ENCODE data around the gene B3GNT5. TPM values are rescaled to one million over a fixed set of nuclear protein-coding genes. Genes with fewer than 3 reads are reported as not detected.

The B3GNT5 gene
- total RNA-seq, 1 donor from 2014 or later = 23.4 TPM

DNA sequence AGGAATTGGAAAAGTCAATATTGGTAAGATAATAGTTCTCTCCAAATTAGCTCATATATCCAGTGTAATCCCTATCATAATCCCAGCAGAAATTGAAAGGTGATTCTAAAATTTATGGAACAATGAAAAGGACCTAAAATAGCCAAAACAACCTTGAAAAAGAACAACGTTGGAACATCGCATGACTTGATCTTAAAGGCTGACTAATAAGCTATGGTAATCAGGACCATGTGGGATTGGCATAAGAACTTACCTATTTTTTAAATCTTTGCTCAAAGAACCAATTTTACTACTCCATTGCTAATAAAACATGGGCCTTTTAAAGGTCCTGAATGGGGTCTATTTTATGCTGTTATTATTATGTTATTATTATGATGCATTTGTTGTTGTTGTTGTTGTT, 40.9 kb downstream of the B3GNT5 start:
- no peak for DNase-seq

DNA sequence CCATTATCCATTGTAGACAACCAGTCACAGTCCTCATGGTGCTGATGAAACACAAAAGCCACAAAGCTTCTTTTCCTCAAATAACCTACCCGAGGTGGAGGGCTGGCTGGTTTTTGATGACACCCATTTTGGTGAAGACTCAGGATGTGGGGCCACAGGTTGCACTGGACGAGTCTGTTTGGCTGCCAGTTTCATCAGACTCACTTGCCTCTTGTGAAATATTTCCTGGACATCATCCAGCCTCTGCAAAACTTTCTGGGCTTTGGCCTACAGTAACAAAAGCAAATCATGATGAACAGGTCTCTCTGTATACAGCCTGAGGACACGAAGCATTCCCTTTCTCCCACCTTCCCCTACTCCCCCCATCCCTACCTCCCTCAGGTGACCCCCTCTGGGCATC, 42.2 kb downstream of the B3GNT5 start:
- no peak for DNase-seq

DNA sequence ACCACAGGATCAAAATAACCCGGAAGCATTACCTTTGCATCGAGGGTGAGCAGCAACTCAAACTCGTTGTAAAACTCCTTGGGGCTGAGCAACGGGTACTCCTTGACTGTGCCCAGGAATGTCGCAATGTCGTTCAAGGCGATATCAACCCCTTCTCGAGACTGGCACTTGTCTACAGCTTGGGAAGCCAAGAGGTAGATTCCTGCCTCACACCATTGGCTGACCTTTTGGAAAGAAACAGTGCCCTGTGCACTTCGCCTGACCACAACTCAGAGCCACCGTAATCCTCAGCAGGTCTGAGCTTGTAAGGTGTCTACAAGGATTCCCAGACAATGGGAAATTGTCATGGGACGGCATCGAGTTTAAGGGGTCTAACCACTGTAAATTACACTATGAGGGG, 43.9 kb downstream of the B3GNT5 start:
- no peak for DNase-seq

DNA sequence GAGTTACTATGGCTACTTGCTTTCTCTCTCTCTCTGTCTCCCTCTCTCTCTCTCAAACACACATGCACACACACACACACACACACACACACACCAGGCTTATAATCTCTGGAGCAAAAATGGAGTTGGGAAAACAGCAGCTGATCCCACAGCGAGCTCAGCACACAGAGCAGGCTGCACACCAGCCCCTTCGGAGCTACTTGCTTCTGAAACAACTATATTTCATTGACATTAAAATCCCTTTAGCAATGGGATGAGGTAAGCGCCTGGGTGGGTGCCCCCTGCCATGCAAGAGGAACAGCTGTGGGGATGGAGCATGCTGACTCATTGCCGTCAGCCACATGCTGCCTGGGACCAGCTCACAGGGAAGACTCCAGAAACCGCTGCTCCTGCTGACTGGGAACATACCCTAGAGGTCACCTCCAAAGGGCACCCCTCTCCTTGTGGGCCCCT, 45.7 kb downstream of the B3GNT5 start:
- DNase-seq = peak; percentile 64

DNA sequence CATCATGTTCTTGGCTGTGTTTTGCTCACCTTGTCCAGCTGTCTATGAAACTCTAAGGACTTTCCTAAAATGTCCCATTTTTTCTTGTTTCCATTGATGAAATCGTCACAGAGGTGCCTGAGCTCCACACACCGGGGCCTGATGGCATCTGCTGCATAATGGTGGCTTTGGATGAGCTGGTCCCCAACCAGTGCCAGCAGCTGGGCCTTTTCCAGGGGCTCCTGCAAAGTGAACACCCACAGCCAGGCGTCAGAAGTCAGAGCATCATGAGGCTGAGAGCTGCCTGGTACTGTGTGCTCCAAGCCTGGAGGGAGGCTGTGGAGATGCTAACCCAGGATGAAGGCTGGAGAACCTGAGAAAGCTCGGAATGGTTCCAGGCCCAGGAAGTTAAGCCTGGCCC, 46.9 kb downstream of the B3GNT5 start:
- DNase-seq = no peak

DNA sequence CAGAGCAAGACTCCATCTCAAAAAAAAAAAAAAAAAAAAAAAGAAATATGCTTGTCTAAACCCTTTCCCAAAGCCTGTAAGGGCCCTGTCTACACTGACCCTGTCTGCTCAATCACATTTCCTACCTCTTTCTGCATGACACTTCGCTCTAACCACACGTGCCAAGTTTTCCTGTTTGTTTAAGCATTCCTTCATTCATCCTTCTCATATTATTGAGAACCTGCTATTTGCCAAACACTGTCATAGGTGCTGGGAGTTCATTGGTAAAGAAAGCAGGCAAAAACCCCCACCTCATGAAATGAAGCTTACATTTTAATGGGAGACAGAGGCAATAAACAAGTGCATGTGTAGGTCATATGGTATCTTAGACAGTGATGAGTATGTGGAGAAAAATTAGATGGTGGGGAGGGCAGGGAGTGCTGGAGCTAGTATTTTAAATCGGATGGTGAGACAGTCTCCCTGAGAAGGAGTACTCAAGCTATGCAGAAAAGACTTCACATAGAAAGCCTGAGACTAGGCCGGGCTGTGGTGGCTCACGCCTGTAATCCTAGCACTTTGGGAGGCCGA, 48.0 kb downstream of the B3GNT5 start:
- no peak for DNase-seq

DNA sequence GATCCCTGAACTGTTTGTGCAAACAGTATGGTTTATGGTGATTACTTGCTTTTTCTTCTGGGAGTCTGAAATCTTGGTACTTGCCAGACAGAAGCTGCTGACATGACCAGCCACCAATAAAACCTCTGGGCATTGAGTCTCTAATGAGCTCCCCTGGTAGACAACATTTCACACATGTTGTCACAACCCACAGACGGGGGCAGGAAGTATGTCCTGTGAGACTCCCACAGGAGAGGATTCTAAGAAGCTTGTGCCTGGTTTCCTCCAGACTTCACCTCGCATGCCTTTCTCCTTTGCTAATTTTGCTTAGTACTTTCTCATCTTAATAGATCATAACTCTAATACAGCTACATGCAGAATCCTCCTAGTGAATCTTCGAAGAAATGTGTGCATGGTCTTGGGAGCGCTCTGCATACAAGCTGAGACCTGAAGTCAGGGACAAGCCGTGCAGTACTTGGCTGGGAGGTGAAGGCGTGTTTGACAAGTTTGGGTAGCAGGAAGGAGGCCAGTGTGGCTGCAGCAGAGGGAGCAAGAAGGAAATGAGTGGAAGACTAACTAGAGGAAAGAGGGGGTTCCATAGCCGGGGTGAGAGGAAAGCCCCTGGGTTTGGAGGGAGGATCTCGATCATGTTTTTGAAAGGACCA, 49.0 kb downstream of the B3GNT5 start:
- no peak for DNase-seq

DNA sequence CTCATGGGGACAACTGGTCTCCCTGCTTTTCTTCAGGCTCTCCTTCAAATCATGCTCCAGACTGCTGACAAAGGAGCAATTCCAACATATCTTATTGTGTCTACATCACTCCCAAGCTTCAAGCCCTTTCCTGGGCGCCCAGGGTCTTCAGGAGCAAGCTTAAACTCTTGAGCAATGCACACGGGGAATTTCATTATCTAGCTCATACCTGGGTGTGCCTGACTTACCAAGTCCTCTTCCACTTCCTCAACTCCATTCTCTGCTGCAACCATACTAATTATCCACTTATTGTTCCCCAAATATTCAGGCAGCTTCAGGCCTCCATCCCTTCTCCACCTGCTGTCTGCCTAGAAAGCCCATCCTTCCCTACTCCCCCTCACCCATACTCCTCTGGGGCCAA, 50.6 kb downstream of the B3GNT5 start:
- no peak for DNase-seq

DNA sequence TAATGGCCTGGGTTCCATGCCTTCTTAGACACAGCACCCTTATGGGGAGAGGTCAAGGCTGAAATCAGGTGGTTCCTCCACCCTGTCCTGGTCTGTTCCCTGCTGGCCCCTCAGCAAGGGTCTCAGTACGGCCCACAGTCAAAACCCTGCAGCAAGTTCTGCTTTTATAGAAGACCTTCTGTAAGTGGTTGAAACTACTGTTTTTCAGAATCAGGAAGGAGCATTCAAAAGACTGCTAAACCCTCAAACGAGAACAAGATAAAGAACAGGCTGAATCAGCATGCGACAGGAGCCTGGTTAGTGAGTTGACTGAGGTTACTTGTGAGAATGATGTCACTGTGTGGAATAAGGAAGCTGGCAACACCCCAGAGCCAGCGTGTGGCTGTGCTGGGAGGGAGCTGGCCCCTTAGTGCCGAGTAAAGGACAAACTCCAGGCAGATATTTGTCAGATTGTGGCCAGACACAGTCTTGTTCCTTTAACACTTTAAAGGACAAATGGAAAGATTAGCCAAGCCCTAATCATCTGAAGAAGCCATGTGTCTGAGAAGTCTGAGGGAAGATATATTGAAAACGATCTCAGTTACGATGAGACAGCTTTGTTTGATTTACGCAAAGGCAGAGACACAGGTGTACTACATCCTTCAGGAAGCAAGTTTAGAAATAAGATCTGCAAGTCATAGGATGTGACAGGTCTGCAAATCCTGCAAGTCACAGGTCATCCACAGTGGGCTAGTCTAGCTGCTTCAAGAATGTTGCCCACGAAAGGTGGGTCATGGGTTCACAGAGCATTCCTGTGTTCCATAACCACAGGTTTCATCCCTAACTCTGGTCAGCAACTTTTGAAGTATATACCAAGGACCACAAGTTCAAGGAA, 54.0 kb downstream of the B3GNT5 start:
- DNase-seq = peak; percentile 13

DNA sequence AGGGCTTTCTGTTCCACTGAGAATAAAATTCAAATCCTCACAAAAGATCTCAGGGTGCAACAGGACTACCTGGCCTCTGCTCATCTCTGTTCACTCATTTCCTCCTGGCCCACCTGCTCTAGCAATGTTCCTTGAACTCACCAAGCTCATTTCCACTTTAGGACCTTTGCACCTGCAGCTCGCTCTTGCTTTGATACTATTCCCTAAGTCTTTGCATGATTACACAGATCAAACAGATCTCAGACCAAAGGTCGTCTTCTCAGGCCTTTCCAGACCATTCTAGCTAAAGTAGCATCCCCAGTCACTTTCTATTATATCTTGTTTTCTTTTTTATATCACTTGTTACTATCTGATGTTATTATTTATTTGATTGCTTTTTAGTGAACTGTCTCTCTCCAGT, 54.7 kb downstream of the B3GNT5 start:
- DNase-seq = no peak

DNA sequence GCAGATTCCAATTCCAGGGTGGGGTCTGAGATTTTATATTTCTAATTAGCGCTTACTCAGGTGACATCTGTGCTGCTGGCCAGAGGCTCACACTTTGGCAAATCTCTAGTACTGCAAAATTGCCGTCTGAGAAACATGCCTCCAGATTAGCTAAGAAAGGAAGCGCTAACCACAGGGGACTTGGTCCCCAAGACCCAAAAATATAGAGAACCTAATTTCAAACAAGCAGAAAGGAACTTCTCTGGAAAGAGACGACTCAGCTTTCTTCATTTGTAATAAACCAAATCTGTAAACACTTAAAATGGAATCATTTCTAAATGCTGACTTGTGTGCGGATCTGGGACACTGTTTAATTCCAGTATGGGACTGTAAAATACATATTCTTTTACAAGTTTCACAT, 55.7 kb downstream of the B3GNT5 start:
- DNase-seq = no peak

DNA sequence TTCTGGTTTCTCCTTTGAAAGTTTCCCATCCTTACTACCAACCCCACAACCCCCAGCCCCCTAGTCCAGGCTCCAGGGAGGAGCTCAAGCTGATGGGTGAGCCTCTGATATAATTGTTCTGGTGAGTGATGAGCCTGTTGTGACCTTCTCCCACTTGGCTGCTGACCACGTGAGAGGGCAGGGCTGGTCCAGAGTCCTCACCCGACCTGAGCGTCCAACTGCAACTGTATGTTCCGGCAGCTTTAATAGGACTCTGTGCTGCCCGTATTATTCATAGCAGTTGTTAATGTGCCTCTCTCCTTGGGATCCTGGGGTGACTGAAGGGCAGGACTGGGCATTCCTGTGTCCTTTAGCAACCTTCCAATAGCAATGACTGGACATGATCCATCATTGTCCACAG, 56.2 kb downstream of the B3GNT5 start:
- DNase-seq = no peak

DNA sequence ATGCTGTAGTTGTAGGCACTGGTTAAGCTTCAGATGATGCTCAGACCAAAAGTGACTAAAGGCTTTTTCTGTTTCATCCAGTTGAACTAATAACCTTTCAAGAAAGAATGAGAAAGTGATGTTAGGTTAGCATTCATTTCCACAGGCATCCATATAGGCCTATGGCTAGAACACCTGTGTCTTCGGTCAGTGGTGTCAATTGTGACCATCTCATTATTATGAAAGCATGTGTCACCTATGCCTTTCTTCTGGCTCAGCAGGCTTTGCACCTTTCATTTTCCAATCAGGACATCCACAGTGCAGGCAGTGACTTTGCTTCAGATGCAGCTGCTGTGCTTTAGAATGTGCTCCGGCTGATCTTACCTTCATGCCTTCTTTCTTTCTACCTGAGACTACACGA, 57.9 kb downstream of the B3GNT5 start:
- DNase-seq = no peak

DNA sequence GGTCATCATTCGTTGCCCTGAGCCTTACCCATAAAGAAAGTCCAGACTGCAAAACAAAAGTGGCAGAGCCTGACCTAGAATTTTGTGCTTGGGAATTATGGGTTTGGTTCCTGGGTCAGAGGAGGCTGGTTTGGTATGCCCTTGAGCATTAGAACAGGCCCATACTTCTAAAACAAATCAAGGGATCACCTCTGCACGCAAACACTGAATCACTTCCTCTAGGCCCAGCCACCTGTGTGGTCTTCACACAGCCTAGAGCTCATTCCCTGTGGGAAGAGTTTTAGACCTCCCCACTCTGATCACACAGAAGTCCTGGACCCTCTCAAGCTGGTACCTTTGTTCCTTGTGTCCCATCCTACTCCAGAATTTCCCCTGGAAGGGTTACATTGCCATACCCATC, 59.4 kb downstream of the B3GNT5 start:
- DNase-seq = no peak

DNA sequence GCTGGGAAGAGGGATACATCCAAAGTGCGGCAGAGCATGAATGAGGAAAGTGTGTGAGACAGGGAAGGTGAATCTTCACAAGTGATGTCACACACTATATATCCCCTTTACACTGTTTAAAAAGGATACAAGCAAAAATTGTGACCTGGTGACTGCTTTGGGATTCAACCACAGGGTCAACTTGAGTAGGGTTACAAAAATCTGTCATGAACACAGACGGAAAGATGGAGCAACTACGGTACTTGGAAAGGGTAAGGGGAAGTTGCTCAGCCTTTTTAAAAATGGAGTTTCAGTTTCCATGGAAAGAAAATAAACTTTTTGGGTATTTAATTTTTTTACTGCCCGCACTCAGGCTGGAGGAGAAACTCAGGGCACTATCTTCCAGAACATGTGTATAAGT, 60.3 kb downstream of the B3GNT5 start:
- no peak for DNase-seq

DNA sequence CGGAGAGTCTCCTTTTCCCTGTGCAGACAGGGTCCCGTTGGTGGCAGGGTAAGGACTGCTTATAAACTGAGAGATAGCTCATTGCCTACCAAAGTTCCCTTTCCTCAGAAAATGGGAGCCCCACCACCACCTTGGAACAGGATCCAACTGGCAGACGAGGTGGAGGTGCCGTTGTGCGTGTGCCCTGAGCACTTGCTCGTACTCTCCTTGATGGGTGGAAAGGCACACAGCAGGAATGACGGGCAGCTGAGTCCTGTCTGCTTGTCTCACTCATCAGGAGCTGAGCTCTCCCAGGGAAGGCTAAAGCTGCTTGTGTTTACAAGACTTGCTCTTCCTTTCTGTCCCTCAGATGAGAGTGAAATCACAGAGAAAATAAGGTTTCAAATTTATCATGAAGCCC, 60.7 kb downstream of the B3GNT5 start:
- no peak for DNase-seq

DNA sequence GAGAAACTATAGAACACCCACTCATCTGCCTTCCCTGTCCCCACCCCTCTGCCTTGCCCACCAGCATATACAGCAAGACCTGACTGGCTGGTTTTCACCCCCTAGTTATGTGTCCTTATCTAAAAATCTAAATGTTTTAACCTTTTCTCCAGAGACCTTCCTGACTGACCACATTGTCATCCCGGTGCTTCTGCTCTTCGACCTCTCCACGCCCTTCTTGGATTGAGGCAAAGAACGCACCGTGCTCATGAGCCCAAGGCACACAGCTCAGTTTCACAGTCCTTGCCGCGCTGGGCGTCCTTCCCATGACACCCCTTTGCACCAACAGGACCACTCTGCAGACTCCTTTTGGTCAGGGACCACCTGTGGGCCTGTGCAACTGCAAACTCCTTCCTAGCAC, 62.7 kb downstream of the B3GNT5 start:
- DNase-seq = no peak

DNA sequence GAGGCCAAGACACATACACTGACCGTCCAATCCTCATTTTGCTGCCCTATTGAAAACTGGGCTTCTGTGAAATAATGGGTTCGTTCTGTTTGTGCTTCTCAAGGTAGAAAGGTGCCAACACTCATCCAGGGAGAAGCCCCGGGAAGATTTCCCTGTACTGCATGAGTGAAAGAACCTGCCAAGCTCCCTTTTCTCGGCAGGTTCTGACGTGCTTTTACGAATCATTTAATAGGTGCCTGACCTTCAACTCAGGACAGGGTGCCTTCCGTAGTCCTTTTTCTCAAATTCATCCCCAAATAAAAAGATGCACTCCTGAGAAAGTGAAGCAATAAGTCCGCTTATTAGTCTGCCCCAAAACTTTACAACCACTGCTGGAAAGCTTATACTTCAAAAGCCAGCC, 64.2 kb downstream of the B3GNT5 start:
- no peak for DNase-seq

DNA sequence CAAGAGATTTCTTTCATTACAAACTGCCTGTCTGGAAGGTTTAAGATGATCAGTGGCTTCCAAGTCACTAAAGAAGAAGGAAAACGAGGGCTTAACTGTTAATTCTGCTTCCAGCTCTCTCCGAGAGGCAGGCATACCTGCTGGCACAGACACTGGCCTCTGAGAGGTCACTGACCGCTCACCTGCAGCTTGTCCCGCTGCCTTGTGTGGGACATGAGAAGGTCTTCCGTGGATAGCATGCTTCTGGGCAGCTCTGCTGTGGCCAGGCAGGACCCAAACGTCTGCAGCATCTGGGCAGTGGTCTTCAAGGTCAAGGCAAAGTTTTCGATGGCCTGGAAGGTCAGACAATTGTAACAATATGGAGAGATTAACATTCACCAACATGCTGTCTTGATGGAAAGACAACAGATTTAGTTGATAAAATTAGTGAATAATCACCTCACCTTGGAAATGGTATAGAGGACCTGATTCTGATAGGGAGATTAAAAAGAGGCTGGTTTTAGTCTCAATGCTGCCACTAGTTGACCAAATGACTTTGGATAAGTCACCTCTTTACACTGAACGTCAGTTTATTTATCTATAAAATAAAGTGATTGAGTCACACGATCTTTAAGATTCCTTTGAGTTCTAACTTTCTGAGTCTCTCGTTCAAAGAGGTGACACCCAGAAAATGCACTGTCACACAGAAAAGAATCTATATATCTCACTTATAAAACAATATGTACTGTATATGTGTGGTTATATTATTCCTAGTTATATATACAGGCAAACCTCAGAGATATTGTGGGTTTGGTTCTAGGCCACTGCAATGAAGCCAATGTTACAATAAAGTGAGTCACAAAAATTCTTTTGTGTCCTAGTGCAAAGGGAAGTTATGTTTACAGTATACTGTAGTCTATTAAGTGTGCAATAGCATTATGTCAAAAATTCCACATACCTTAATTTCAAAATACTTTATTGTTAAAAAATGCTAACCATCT, 65.1 kb downstream of the B3GNT5 start:
- DNase-seq = no peak

DNA sequence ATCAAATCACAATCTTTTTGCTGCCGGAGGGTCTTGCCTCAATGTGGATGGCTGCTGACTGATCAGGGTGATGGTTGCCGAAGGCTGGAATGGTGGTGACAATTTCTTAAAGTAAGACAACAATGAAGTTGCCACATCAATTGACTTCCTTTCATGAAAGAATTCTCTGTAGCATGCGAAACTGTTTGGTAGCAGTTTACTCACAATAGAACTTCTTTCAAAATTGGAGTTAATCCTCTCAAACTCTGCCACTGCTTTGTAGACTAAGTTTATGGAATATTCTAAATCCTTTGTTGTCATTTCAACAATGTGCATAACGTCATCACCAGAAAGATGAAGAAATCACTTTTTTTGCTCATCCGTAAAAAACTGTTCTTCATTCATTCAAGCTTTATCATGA, 65.8 kb downstream of the B3GNT5 start:
- DNase-seq = no peak

DNA sequence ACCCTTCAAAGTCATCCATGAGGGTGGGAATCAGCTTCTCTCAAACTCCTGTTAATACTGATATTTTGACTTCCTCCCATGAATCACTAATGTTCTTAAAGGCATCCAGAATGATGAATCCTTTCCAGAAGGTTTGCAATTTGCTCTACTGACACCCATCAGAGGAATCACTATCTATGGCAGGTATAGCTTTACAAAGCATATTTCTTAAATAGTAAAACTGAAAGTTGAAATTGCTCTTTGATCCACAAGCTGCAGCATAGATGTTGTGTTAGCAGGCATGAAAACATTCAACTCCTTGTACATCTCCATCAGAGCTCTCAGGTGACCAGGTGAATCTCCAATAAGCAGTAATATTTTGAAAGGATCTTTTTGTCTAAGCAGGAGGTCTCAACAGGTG, 66.3 kb downstream of the B3GNT5 start:
- DNase-seq = no peak
